GM13977 (cell line): ENCODE measurements around the gene SMYD3.

Experiments used
- DNase-seq: peaks from one replicate; pipeline ENCODE4 v3.0.0; 2012; ENCODE audit warnings: low spot score
- CTCF ChIP-seq: IDR thresholded peaks from 2 replicates; pipeline ENCODE4 v1.5.1; 2012; ENCODE audit warnings: mild to moderate bottlenecking, control low read depth; ENCODE audit not compliant: insufficient read depth; ENCODE audit errors: extremely low read depth, missing control alignments
- in situ Hi-C: fragments of 300-500 bp; cut with MboI; formaldehyde crosslinking; loops from one replicate; pipeline ENCODE4 v1.12.0; 2022; ENCODE audit warnings: low sequenced_read_pairs, low pct_unique_long_range_greater_than_20kb, mixed read lengths, inconsistent platforms; ENCODE audit not compliant: unreplicated experiment

The SMYD3 gene

GRCh38 chr1:246267896-246268295 is 239.2 kb downstream of the SMYD3 start:
- in situ Hi-C loops, result no loop called here
- no peak for DNase-seq
- no peak for TF ChIP-seq CTCF

GRCh38 chr1:246267426-246267825 is 239.7 kb downstream of the SMYD3 start:
- in situ Hi-C loops, result no loop called here
- TF ChIP-seq CTCF, result no peak
- DNase-seq, result no peak

DNA sequence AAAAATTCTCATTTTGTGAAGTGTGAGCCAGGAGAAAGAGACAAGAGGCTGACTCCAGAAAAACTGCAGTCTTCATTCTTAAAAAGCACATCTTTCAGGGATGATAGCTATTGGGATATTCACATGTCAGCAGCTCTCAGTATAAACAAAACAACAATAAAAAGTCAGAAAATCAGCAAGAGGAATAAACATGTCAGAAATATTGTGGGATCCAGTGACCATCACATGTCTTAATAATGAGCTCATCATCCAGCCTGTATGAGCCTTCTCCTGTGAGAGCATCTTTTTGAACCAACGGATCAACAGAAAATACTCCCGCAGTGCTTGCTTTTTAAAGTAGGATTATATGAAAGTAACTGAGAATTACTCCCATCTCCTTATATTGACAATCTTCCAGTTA is 241.6 kb downstream of the SMYD3 start:
- in situ Hi-C loops, result no loop called here

GRCh38 chr1:246262281-246262680 is 244.8 kb downstream of the SMYD3 start:
- in situ Hi-C loops, result no loop called here
- TF ChIP-seq CTCF, result no peak
- DNase-seq, result no peak

More for the DNA sequence above, 241.6 kb downstream of the SMYD3 start:
- no peak for DNase-seq
- TF ChIP-seq CTCF, result no peak

DNA sequence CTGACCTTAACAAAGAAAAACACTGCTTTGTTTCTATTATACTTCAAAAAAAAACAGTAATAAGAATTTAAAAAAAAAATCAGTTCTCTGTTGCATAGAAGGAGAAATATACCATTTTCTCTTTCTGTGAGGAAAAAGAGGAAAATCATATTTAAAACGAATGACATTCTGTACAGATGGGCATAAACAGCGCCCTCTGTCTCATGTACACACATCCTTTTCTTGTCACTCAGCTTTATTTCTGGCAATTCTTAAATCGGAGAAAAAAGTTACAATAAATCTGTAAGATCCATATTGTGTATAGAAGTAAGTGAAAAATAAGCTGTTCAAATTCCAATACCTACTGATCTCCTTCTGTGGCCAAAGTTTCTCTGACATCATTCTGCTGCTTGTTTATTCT is 245.4 kb downstream of the SMYD3 start:
- TF ChIP-seq CTCF, result no peak
- in situ Hi-C loops, result no loop called here
- no peak for DNase-seq

DNA sequence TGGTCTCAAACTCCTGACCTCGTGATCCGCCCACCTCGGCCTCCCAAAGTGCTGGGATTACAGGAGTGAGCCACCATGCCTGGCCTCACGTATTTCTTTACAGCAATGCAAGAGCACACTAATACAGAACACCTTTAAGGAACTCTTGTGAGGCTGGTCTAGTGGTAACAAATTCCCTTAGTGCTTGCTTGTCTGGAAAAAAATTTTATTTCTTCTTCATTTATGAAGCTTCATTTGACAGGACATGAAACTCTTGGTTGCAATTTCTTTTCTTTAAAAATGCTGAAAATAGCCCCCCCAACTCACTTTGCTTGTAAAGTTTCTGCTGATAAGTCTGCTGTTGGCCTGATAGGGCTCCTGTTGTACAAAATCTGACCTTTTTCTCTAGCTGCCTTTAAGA is 248.8 kb downstream of the SMYD3 start:
- no peak for DNase-seq
- TF ChIP-seq CTCF, result no peak
- in situ Hi-C loops, result no loop called here

- DNase-seq, result no peak
- TF ChIP-seq CTCF, result no peak
- in situ Hi-C loops, result no loop called here
Measured at GRCh38 chr1:246255773-246256172, 251.3 kb downstream of the SMYD3 start.
